ENCODE results near the gene MAFG.

Gene MAFG

DNA sequence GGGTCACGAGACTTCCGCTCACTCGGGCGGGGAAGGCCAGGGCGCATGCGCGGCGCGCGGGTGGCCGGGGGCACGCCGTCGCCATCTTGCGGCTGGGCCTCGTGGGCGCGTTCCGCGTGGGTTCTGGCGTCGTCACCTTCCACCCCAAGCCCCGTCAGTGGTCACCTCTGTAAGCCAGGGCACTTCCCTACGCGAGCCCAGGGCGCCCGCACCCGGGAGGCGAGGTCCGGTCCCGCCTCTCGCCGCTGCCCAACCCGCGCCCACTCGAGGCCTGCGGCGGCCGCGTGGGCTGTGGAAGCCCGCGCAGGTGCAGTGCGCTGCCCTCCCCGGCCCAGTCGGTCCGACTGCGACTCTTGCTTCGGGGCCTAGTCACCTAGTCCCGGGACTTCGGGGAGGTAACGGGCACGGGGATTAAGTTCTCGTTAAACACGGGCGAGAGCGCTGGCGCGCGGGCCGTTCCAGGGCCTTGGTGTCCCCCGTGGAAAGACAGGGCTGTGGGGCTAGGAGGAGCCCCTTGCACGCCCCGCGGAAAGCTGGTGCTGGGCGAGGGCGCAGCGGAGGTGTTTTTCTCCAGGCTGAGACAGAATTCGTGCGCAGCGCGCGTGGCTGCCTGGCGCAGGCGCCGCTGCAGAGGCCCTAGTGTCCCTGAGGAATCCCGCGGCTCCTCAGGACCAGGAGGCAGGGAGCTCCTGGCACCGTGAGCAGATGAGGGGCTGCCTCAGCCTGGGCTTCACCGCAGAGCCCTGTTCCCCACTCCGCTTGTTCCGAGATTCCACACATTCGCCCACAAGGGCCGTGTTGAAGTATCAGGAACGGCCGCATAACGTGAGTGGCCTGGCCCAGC is 55.9 kb downstream of the MAFG start:
- ChIA-PET CTCF (interaction anchor here (0.6 to 2.6 kb wide), 5 partner anchors 8 to 142 kb away, joined by 3 to 15 read pairs (median 3); no protein-coding TSS in a partner anchor), POLR2A (interaction anchor here (0.7 to 3.3 kb wide), 5 partner anchors 11 to 150 kb away, joined by 3 to 17 read pairs (median 7); partner anchors contain the start of genes ALYREF, ANAPC11 and P4HB)
- TF ChIP-seq ZNF596 (tag by site-specific recombination; IDR thresholded peaks at IDR 0.05), result peak; percentile 23; the same call in 1 of the 2 replicates
- TF ChIP-seq, protein P1, sequence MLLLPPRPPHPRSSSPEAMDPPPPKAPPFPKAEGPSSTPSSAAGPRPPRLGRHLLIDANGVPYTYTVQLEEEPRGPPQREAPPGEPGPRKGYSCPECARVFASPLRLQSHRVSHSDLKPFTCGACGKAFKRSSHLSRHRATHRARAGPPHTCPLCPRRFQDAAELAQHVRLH (tag by site-specific recombination; IDR thresholded peaks at IDR 0.05), result peak; percentile 23; the same call in 1 of the 2 replicates
- peak; percentile 49; the same call in 1 of the 2 replicates for TF ChIP-seq ZSCAN23 (tag by site-specific recombination; IDR thresholded peaks at IDR 0.05)
- TF ChIP-seq ZNF555 (tag by site-specific recombination; conservative IDR thresholded peaks at IDR 0.05), result no peak
- TF ChIP-seq ZSCAN30 (tag by site-specific recombination; IDR thresholded peaks at IDR 0.05), result peak; percentile 49; the same call in 1 of the 2 replicates
- TF ChIP-seq, protein P2, sequence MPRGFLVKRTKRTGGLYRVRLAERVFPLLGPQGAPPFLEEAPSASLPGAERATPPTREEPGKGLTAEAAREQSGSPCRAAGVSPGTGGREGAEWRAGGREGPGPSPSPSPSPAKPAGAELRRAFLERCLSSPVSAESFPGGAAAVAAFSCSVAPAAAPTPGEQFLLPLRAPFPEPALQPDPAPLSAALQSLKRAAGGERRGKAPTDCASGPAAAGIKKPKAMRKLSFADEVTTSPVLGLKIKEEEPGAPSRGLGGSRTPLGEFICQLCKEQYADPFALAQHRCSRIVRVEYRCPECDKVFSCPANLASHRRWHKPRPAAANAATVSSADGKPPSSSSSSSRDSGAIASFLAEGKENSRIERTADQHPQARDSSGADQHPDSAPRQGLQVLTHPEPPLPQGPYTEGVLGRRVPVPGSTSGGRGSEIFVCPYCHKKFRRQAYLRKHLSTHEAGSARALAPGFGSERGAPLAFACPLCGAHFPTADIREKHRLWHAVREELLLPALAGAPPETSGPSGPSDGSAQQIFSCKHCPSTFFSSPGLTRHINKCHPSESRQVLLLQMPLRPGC (tag by site-specific recombination; IDR thresholded peaks at IDR 0.05), result peak; percentile 66
- peak; percentile 68 for TF ChIP-seq ZNF677 (tag by site-specific recombination; IDR thresholded peaks at IDR 0.05)
- no peak; the same call in 1 of the 2 replicates for TF ChIP-seq OSR2 (tag by site-specific recombination; IDR thresholded peaks at IDR 0.05)
- no peak for TF ChIP-seq ZNF292 (tag by site-specific recombination; IDR thresholded peaks at IDR 0.05; ENCODE audit: borderline replicate concordance, low read depth)
- TF ChIP-seq ZNF416 (tag by site-specific recombination; IDR thresholded peaks at IDR 0.05), result no peak
- peak; percentile 97 for TF ChIP-seq ZFHX2 (tag by site-specific recombination; conservative IDR thresholded peaks at IDR 0.05)
- 0 out of 2 replicates have a peak, but pooled peaks have one; percentile 29 for TF ChIP-seq ZNF768 (tag by site-specific recombination; IDR thresholded peaks at IDR 0.05)
- no peak for TF ChIP-seq ZNF423 (tag by site-specific recombination; IDR thresholded peaks at IDR 0.05)
- TF ChIP-seq ZNF785 (tag by site-specific recombination; IDR thresholded peaks at IDR 0.05), result peak; percentile 99
- peak; percentile 49; the same call in 1 of the 2 replicates for TF ChIP-seq IKZF3 (tag by site-specific recombination; IDR thresholded peaks at IDR 0.05)
- TF ChIP-seq ZNF585B (tag by site-specific recombination; IDR thresholded peaks at IDR 0.05), result no peak
- TF ChIP-seq HOXC10 (CRISPR knock-in tag; IDR thresholded peaks at IDR 0.05), result no peak
- no peak for TF ChIP-seq SCRT2 (tag by site-specific recombination; IDR thresholded peaks at IDR 0.05)
- TF ChIP-seq ZNF624 (tag by site-specific recombination; IDR thresholded peaks at IDR 0.05), result no peak
- TF ChIP-seq ZBTB1 (tag by site-specific recombination; IDR thresholded peaks at IDR 0.05), result peak; percentile 87
- TF ChIP-seq, protein P3, sequence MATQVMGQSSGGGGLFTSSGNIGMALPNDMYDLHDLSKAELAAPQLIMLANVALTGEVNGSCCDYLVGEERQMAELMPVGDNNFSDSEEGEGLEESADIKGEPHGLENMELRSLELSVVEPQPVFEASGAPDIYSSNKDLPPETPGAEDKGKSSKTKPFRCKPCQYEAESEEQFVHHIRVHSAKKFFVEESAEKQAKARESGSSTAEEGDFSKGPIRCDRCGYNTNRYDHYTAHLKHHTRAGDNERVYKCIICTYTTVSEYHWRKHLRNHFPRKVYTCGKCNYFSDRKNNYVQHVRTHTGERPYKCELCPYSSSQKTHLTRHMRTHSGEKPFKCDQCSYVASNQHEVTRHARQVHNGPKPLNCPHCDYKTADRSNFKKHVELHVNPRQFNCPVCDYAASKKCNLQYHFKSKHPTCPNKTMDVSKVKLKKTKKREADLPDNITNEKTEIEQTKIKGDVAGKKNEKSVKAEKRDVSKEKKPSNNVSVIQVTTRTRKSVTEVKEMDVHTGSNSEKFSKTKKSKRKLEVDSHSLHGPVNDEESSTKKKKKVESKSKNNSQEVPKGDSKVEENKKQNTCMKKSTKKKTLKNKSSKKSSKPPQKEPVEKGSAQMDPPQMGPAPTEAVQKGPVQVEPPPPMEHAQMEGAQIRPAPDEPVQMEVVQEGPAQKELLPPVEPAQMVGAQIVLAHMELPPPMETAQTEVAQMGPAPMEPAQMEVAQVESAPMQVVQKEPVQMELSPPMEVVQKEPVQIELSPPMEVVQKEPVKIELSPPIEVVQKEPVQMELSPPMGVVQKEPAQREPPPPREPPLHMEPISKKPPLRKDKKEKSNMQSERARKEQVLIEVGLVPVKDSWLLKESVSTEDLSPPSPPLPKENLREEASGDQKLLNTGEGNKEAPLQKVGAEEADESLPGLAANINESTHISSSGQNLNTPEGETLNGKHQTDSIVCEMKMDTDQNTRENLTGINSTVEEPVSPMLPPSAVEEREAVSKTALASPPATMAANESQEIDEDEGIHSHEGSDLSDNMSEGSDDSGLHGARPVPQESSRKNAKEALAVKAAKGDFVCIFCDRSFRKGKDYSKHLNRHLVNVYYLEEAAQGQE (tag by site-specific recombination; IDR thresholded peaks at IDR 0.05), result no peak
- TF ChIP-seq, protein P4, sequence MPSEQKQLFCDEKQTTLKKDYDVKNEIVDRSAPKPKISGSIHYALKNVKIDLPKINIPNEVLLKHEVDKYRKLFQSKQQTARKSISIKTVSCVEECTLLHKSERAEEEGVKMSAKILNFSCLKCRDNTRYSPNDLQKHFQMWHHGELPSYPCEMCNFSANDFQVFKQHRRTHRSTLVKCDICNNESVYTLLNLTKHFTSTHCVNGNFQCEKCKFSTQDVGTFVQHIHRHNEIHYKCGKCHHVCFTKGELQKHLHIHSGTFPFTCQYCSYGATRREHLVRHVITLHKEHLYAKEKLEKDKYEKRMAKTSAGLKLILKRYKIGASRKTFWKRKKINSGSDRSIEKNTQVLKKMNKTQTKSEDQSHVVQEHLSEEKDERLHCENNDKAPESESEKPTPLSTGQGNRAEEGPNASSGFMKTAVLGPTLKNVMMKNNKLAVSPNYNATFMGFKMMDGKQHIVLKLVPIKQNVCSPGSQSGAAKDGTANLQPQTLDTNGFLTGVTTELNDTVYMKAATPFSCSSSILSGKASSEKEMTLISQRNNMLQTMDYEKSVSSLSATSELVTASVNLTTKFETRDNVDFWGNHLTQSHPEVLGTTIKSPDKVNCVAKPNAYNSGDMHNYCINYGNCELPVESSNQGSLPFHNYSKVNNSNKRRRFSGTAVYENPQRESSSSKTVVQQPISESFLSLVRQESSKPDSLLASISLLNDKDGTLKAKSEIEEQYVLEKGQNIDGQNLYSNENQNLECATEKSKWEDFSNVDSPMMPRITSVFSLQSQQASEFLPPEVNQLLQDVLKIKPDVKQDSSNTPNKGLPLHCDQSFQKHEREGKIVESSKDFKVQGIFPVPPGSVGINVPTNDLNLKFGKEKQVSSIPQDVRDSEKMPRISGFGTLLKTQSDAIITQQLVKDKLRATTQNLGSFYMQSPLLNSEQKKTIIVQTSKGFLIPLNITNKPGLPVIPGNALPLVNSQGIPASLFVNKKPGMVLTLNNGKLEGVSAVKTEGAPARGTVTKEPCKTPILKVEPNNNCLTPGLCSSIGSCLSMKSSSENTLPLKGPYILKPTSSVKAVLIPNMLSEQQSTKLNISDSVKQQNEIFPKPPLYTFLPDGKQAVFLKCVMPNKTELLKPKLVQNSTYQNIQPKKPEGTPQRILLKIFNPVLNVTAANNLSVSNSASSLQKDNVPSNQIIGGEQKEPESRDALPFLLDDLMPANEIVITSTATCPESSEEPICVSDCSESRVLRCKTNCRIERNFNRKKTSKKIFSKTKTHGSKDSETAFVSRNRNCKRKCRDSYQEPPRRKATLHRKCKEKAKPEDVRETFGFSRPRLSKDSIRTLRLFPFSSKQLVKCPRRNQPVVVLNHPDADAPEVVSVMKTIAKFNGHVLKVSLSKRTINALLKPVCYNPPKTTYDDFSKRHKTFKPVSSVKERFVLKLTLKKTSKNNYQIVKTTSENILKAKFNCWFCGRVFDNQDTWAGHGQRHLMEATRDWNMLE (tag by site-specific recombination; conservative IDR thresholded peaks at IDR 0.05; ENCODE audit: low read depth), result no peak
- TF ChIP-seq ZNF221 (tag by site-specific recombination; IDR thresholded peaks at IDR 0.05; ENCODE audit: borderline replicate concordance), result no peak
- TF ChIP-seq ZNF843 (tag by site-specific recombination; IDR thresholded peaks at IDR 0.05), result no peak

More for the DNA sequence above, 55.9 kb downstream of the MAFG start:
- Histone ChIP-seq H3K4me1 (ENCODE audit: control insufficient read depth, insufficient read depth, low read length) (peaks cover 17% of the 10 kb centered on the region; the same call in 1 of the 2 replicates), H3K4me3 (ENCODE audit: low read depth, low read length) (peak overlapping the region; percentile 85), H3K27ac (ENCODE audit: extremely low read depth, low read depth, low read length) (peak overlapping the region; percentile 100), H3K36me3 (ENCODE audit: control insufficient read depth in 2 of 2, insufficient read depth in 1 of 2, low read length in 2 of 2) (peaks cover 4 to 35% of the 10 kb centered on the region in 2 experiments; a peak in 2 of 3 replicates), H3K9me3 (ENCODE audit: control insufficient read depth, insufficient read depth, low read depth, low read length) (no peaks in the 10 kb centered on the region)
